Epithelial cell of prostate (primary cell): Measurements from ENCODE around the gene HARS1.
"Not testable (repeated sequence)": the region's sequence is repeated elsewhere in the genome, so short reads cannot be mapped to it uniquely, and the experiment has no call there.

Source experiments
- DNase-seq: peaks from one replicate; pipeline ENCODE4 v3.0.0-alpha.2; 2011; ENCODE audit warnings: low read depth, low spot score
- H3K27ac ChIP-seq: fragments of 450-650 bp; 2 replicates; pipeline ENCODE4 v1.5.1; 2017; ENCODE audit warnings: mild to moderate bottlenecking

HARS1 gene

DNA sequence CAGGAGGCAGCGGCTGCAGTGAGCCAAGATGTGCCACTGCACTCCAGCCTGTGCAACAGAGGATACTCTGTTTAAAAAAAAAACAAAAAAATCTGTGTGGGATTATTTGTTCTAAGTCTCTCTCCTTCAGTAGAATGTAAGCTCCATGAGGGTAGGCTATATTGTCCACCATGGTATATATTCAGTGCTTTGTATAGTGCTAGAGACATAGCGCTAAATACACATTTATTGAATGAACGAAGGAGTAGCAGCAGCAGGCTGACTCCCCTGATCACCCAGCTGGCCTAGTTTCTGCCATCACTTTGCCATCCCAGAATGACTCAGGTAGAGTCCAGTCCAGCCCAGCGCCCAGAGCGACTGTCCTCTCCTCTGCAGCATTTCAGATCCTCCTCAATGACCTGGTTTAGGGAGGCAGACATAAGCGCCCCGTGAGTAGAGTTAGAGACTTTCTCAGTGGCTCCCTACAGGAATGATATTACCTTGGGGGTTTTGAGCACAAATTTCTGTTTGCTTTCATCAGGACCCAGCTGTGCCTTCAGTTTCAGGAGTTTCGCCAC, 716 bp downstream of the HARS1 start:
- DNase-seq: no peak
- H3K27ac ChIP-seq: peak overlapping the region; percentile 90

DNA sequence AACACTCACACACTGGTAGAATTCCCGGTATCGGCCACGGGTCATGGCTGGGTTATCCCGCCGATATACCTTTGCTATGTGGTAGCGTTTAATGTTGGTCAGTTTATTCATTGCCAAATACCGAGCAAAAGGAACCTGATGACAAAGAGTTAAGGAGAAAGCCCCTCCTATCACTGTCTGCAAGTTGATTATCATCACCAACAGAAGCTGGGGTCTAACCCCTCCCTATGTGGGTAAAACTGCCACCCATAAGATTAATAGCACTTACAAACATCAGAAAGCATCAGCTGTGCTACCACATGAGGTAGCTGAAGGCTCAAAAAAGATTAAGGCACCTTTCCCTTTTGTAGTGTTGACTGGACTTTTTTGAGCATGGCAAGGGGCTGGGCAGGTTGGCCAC, 12.2 kb downstream of the HARS1 start:
- H3K27ac ChIP-seq: no peak overlapping the region
- DNase-seq: no peak

DNA sequence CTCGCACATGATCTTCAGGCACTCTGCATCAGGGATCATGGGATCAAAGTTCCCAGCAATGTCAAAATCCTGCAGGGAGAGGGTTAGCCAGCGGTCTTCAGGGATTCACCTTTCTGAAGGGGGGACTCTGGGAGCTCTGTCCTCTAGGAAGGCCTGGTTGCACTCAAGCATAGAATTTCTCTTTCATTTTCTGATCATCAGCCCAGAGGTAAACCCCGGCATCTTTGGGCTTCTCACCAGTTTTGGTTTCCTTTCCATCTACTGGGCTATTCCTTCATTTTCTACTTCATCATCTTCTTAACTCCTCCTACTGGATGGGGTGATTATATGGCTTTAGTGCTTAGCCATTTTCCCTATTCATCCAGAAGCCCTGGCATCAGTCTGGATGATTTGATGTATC, 13.2 kb downstream of the HARS1 start:
- DNase-seq: no peak
- H3K27ac ChIP-seq: no peak overlapping the region

DNA sequence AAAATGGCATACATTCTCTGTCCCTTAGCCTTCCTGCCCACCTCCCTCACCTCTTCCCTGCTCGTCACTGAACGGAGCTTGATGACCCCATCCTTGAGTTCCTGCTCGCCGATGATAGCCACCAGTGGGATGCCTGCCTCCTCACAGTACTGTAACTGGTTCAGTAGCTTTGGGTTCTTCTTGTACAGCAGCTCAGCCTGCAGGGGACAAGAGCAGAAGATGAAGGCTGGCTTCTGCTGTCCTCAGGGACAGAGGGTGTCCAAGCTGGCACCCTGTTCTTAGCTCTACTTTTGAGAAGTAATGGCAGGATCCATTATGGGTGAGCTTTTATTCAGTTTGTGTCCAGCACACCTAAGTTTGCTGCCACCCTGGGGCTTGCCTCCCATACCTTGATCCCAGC, 16.5 kb downstream of the HARS1 start:
- H3K27ac ChIP-seq: no peak overlapping the region
- no peak for DNase-seq

DNA sequence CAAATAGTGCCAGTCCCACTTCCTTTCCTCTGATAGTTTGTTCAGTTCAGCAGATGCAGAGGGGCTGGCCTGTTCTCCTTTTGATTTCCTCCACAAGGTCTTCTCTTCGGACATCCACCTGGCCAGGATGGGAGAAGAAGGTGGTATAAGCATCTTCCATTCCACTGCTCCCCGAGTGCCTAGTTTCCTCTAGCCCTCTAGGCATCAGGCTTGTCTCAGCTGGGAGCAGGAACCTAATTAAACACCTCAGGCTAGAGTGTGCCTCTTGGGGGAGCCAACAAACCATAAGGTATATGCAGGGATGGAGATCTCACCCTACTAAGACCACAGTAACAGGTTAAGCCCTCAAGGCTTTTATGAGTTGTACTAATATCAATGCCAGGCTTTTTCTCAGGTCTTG, 17.0 kb downstream of the HARS1 start:
- no peak for DNase-seq
- no peak overlapping the region for H3K27ac ChIP-seq

DNA sequence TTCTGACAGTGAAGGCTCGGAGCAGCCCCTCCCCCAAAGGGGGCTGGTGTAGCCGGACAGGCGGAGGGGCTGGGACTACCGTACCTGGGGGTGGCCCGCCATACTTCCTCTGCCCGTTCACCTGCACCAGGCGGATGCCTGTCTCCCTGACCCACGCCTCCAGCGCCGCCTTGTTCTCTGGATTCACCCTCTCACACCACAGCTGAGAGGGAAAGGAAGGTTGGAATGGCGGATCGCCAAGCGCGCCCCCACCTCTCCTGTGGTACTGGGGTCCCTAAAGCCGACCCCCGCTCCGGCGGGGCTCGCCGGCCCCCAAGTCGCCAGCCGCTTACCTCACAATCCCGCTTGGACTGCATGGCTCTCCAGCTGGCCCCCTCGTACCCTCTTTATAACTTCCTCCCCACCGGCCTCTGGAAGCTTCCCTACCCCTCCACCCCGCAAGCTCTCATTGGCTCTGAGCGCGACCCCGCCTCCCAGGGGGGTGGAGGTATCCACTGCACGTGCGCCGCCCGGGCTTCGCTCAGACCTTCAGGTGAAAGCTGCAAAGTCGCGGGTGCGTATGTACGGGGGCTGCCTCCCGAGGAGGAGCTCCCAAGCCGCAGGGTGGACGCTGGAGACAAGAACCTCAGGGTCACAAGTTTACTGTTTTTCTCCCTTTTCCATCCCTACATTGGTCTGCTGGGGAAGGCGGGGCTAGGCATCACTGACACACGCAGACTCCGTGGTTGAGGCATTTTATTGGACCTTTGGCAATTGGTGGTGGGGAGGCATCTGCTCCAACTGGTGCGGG, 17.8 kb downstream of the HARS1 start, which contains the start of gene DND1:
Gene DND1, minus strand, starts transcription at position 390 of the 790 bp plus-strand sequence. Its CDS starts 34 bp downstream, at position 356.
- H3K27ac ChIP-seq: no peak within 1 kb of the TSS

DNA sequence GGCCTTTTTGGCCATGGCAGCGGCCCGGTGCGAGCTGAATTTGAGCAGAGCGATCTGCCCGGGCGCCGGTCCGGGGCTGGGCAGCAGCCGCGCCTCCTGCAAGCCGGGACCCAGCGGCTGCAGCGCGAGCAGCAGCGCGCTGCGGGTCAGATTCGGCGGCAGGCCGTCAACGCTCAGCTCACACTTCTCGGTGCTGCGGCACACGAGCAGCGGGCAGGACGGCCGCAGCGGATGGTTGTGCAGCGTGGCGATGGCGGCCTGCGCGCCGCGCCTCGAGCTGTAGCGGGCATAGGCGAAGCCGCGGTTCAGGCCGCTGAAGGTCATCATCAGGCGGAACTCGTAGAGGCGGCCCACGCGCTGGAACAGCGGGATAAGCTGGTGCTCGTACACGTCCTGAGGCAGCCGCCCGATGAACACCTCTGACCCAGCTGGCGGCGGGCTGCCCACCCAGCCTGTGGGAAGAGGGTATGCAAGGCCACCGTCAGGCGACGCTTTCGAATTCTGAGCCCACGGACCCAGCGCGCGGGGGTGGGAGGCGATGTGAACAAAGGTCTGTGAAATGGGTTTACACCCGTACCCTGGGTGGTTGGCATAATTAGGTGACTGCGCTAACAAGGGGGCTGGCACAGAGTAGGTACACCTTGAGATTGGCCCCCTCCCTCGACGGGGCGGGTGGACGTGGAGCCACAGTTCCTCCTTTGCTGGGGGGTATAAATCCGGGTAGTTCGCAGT, 18.5 kb downstream of the HARS1 start:
- DNase-seq: no peak
- H3K27ac ChIP-seq: no peak overlapping the region

More for the DNA sequence above, 17.8 kb downstream of the HARS1 start, which contains the start of gene DND1:
- no peak for DNase-seq

DNA sequence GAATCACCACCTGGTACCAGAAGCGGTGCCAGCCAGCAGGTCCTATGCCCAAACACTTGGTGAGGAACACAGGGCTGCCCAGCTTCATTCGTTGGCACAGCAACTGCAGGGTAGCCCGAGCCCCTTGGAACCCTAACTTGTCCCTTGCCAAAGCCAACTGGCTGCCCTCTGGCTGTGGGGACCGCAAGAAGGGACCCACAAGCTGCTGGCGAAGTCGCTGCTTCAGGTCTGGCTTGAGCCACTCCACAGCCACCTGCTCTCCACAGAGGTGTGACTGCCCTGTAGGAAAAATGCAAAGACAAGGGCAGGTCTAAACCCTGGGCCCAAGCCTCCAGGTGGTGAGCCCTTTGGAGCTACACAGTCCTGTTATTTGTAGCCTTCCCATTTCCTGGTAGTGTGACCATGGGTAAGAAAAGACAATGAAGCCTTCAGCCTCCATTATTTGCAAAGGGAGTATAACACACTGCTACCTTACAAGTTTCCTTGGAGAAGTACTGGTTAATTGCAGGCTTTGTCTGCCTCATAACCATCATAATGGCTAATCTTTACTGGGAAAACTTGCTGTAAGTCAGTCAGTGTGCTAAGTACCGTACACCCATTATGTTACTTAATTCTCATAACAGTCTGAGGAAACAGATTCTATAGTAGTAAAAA, 19.6 kb downstream of the HARS1 start:
- no peak overlapping the region for H3K27ac ChIP-seq

DNA sequence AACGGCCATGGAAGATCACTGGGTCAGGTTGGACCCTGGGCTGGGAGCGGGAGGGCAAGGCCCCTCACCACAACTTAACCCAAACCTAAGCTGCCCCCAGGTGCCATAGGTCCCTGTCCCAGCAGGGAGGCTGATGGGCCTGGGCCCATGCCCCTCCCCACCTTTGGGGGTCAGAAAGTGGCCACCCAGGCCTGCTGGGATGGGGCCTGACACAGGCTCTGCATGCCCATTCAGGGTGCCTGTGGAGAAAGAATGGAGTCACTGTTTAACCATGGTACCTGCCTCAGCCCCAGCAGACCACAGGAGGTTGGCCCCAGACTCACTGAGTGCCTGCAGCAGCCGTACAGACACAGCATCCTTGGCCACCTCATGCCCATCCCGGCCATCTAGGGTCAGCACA, 20.1 kb downstream of the HARS1 start:
- DNase-seq, H3K27ac ChIP-seq: not testable (repeated sequence)

More for the DNA sequence above, 19.6 kb downstream of the HARS1 start:
- no peak for DNase-seq

DNA sequence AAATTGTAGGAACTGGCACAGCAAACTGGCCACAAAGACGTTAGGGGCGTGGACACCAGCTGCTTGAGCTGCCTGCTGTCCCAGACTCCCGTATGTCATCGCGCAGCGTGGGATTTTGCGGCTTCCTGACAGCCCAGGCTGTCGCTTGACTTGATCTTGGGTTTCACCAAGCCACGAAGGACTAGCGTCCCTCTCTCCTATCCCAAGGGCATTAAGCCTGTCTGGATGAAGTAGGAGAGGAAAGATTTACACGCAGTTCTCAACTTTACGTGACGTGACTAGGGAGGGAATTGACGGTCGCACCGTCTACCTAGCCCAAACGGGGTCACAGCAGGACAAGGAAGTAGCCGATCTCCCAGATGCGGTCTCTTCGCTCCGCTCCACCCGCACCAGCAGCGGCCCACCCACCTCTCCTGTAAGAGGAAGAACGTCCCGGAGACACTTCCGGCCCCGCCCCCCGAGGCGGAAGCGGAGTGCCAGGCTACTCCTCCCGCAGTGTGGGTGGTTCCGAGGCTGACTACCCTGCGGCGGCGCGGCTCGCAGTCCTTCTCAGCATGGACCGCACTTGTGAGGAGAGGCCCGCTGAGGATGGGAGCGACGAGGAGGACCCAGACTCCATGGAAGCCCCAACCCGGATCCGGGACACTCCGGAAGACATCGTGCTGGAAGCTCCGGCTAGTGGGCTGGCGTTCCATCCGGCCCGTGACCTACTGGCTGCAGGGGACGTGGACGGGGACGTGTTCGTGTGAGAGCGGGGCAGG, 26.6 kb downstream of the HARS1 start, which contains the start of gene WDR55:
Gene WDR55, plus strand, starts transcription at position 546 of the 761 bp plus-strand sequence. Its CDS starts 9 bp downstream, at position 555.
- peak within 1 kb of the TSS; percentile 92 for H3K27ac ChIP-seq
- peak; percentile 77 for DNase-seq

DNA sequence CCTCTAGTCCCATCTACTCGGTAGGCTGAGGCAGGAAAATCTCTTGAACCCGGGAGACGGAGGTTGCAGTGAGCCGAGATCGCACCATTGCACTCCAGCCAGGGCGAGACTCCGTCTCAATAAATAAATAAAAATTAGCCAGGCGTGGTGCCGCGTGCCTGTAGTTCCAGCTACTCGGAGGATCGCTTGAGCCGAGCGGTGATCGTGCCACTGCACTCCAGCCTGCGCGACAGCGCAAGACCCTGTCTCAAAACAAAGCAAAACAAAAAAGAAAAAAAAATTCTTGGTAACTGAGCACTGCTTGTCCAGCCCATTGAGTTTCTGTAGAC, 27.2 kb downstream of the HARS1 start:
- peak overlapping the region; percentile 92 for H3K27ac ChIP-seq
- no peak for DNase-seq

DNA sequence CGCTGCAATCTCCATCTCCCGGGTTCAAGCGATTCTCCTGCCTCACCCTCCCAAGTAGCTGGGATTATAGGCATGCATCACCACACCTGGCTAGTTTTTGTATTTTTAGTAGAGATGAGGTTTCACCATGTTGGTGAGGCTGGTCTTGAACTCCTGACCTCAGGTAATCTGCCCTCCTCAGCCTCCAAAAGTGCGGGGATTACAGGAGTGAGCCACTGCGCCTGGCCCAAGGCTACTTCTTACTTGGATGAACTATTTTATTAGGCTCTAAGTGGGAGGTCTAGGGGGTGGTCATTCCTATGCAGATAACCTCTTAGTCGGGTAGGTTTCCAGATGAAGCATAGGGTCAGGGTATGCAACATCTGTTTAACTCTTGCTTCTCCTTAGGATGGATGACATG, 30.8 kb downstream of the HARS1 start:
- not testable (repeated sequence) for DNase-seq, H3K27ac ChIP-seq

DNA sequence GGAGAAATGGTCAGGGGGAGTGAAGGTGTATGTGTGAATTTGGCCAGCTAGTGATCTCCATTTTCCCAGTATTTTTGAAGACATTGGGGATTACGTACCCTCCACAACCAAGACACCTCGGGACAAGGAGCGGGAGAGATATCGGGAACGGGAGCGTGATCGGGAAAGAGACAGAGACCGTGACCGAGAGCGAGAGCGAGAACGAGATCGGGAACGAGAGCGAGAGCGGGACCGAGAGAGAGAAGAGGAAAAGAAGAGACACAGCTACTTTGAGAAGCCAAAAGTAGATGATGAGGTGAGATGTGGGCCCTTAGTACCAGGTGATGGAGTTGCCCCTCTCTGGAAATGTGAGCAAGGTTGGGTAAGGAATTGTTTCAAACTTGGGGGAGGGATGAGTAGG, 32.3 kb downstream of the HARS1 start:
- no peak for DNase-seq
- H3K27ac ChIP-seq: no peak overlapping the region

DNA sequence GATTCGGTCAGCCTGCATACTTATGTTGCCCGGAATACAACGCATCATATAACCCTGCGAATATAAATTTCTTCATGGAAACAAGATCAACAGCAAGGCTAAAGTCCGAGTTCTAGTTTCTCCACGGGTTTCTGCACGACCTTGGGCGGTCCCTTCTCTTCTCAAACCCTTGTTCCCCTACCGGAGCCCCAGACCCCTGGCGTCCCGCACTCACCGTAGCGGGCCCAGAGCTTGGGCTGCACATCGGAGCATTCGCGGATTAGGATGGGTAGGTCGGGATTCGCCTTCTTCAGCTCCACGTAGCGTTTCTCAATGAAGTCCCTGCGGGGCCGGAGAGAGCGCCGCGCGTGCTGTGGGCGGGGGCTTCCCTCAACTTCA, 44.1 kb downstream of the HARS1 start:
- DNase-seq: no peak
- H3K27ac ChIP-seq: peak overlapping the region; percentile 55

DNA sequence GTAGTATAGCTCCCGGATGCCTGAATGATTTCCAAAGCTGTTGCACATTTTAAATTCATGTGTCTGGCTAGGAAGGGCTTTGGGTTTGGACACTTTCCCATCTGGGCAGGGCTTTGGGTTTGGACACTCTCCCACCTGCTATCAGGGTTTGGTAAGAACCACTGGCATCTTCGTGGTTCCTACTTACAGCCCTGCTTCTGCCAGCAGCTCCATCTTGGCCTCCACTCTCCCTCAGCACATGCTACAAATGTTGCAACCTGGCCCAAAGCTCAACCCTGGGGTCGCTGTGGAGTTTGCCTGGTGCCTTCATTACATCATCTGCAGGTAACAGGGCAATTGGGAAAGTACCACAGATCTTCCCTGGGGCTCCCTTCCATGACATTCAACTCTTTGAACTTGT, 48.5 kb downstream of the HARS1 start:
- H3K27ac ChIP-seq: no peak overlapping the region
- no peak for DNase-seq

DNA sequence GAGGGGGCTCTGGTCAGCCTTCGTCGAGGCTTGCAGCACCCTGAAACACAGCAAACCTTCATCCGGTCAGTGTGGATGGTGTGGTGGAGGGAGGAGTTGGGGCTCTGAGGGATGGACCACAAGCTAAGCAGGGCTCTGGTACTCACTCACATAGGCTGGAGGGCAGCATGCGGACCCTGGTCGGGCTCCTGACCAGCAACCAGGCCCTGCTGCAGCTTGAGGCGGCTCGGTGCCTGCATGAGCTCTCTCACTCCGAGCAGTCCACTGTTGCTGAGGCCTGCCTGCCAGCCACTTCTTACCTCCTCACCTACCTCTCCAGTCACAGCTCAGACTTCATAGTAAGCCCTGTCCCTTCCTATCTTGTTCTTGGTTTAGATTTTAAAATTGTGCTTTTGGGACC, 49.5 kb downstream of the HARS1 start:
- no peak overlapping the region for H3K27ac ChIP-seq
- DNase-seq: no peak

DNA sequence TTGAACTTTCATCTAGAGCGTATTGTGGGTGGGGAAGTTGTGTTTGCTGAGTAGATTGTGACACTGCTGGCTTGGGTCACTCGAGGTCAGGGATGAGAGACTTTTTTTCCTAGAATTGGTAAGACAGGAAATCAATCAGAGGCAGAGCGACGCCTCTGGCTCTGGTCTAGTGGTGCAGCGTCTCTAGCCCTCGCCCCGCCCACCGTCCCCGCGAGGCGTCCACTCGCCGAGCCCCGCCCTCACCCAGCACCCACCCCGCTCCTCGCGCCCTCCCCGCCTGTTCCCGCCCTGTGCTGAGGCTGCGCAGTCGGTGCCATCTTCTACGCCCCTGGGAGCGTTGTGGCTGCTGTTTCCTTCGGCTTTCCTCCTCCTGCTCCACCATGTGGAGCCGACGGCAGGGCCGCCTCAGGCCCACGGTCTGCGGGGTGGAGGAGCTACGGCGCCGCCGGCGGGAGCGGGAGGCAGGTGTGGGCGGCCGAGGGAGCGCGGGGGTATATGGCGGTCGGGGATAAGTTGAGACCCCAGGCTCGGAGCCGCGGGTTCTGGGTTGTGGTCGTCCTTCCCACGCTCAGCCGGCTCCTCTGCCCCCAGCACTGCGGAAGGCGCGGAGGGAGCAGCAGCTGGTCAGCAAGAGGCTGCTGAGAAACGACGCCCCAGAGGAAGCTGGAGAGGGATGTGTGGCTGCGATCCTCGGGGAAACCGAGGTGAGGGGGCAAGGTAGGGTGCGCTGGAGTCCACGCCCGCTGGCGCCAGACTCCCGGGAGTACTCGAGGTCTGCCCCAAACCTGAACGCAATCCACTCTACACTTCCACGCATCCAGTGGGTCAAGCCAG, 51.8 kb downstream of the HARS1 start, which contains the start of gene TMCO6:
Gene TMCO6, plus strand, starts transcription at position 304 of the 834 bp plus-strand sequence. Its CDS starts 77 bp downstream, at position 381.
- peak; percentile 68 for DNase-seq
- H3K27ac ChIP-seq: peak within 1 kb of the TSS; percentile 62

DNA sequence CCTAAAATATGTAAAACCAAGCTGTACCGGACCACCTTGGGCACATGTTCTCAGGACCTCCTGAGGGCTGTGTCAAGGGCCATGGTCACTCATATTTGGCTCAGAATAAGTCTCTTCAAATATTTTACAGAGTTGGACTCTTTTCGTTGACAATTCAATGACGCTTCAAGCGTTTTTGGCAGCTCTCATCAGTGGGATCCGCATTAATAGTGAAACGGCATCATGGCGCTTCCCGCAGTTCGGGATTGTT, 52.3 kb downstream of the HARS1 start:
- not testable (repeated sequence) for DNase-seq
- peak overlapping the region; percentile 62 for H3K27ac ChIP-seq

DNA sequence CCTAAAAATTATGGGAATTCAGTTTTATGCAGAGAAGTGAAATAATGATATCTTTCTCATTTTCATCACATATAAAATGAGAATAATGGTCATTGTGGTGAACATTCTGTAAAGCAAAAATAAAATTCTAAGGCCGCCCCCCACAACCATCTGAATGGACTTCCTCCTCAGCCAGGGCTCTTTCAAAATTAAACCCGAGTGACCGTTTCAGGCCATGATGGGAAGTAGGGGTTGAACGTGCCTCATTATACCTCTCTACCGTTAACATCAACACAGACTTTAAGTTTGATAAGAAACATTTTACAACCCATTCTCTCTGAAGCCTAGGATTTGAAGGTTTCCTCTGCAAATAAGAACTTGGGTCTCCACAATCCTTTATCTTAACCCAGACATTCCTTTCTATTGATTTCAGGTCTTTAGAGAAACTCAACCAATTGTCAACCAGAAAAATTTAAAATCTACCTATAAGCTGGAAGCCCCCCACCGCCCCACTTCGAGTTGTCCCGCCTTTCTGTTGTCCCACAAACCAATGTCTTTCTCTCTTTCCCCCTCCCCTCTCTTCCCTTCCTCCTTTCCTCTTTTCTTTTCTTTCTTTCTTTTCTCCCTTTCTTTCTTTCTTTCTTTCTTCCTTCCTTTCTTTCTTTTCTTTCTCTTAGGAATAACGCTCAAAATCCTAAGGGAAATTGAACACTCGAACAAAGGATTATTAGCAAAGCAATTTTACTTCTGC, 53.6 kb downstream of the HARS1 start:
- no peak overlapping the region for H3K27ac ChIP-seq
- no peak for DNase-seq
